DND-41 (cell line): ENCODE results near the gene S100A2.
"Not testable (repeated sequence)": the region's sequence is repeated elsewhere in the genome, so short reads cannot be mapped to it uniquely, and the experiment has no call there.

Experiments
- ATAC-seq: fragments of 200-7000 bp; cut with Tn5 transposase; 3 replicates; pipeline ENCODE4 v1.9.1; 2021; ENCODE audit warnings: low read depth; ENCODE audit not compliant: insufficient read depth
- DNase-seq: peaks from one replicate; pipeline ENCODE4 v3.0.0-alpha.2; 2020
- H2AFZ ChIP-seq: 2 replicates; pipeline ENCODE4 v1.6.0; 2012; ENCODE audit warnings: low read depth, low read length
- H3K27ac ChIP-seq: 2 replicates; pipeline ENCODE4 v1.5.1; 2012; ENCODE audit warnings: low read length, inconsistent platforms
- H3K27me3 ChIP-seq: fragments of 200-600 bp; sonication (generic); 2 replicates; pipeline ENCODE4 v1.6.0; 2012; ENCODE audit warnings: low read length, mild to moderate bottlenecking, inconsistent platforms; ENCODE audit not compliant: insufficient read depth, poor library complexity
- H3K36me3 ChIP-seq: 2 replicates; pipeline ENCODE4 v1.5.1; 2012; ENCODE audit warnings: low read length, inconsistent platforms; ENCODE audit not compliant: insufficient read depth
- H3K4me1 ChIP-seq: 2 replicates; pipeline ENCODE4 v1.5.1; 2012; ENCODE audit warnings: mild to moderate bottlenecking, low read length; ENCODE audit not compliant: insufficient read depth
- H3K4me2 ChIP-seq: 2 replicates; pipeline ENCODE4 v1.6.0; 2012; ENCODE audit warnings: mild to moderate bottlenecking, moderate library complexity, low read length, inconsistent platforms; ENCODE audit not compliant: insufficient read depth
- H3K4me3 ChIP-seq, 2 experiments: fragments of 200-600 bp in 1 of 2; shearing (Covaris generic) in 1 of 2; 2 replicates each; pipeline ENCODE4 v1.5.1; 2012 to 2016; ENCODE audit warnings: inconsistent platforms in 2 of 2, low read length in 2 of 2, mild to moderate bottlenecking in 2 of 2, low read depth in 1 of 2, moderate library complexity in 1 of 2
- H3K79me2 ChIP-seq: 2 replicates; pipeline ENCODE4 v1.6.0; 2012; ENCODE audit warnings: low read length, inconsistent platforms; ENCODE audit not compliant: insufficient read depth
- H3K9ac ChIP-seq: 2 replicates; pipeline ENCODE4 v1.6.0; 2012; ENCODE audit warnings: low read depth, mild to moderate bottlenecking, inconsistent platforms, low read length, moderate library complexity
- H3K9me3 ChIP-seq: 2 replicates; pipeline ENCODE4 v1.5.1; 2012; ENCODE audit warnings: low read length, moderate library complexity, mild to moderate bottlenecking, inconsistent platforms; ENCODE audit not compliant: insufficient read depth, severe bottlenecking
- H4K20me1 ChIP-seq: 2 replicates; pipeline ENCODE4 v1.6.0; 2012; ENCODE audit warnings: low read length; ENCODE audit not compliant: insufficient read depth
- EZH2 ChIP-seq: IDR thresholded peaks from 3 replicates; pipeline ENCODE4 v1.6.1; 2012; ENCODE audit warnings: borderline replicate concordance, low read depth, mild to moderate bottlenecking, moderate library complexity, low read length, inconsistent platforms; ENCODE audit not compliant: severe bottlenecking
- TF ChIP-seq, protein P1 (sequence below): IDR thresholded peaks from 2 replicates; pipeline ENCODE4 v1.5.1; 2012; ENCODE audit warnings: borderline replicate concordance, low read length, moderate library complexity, mild to moderate bottlenecking; ENCODE audit not compliant: poor library complexity, severe bottlenecking; ENCODE audit errors: extremely low read depth

The S100A2 gene

DNA sequence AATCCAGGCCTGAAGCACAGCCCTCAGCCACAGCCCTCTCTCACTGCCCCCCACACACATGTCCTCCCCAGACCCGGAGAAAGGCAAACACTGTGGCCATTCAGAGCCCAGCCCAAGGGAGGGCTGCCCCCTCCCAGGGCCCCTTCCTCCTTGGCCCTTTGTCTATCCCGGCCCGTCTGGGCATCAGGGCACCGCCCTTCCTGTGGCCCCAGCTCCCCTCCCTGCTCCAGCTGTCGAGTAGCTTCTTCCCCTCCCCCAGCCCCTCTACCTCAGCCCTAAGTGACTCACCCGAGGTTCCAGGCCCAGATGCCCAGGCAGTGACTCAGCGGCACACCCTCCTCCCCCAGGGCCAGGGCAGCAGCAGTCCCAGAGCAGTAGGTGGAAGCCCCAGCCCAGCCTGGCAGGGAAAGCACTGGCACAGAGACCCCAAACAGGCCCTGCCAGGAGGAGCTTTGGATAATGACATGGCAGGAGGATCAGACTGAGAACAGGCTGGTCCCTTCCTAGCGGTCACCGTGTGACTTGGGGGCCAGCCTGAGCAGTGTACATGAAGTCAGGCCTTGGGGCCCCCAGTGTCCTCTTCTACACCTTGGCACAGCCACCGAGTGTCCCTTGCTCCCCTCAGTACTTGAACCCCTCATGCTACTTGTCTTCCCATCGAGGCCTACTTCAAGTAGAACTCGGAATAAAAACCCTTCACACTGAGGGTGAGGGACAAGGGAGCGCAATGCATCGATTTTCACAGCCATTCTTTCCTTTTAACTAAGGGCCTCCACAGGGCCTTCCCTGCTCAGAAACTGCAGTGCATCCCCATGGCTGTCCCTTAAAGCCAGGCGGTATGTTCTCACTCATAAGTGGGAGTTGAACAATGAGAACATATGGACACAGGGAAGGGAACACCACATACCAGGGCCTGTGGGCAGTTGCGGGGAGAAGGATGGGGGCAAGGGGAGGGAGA, 1.0 kb upstream of the S100A2 start:
- no peaks in the 10 kb centered on the region for H3K79me2 ChIP-seq
- no peaks in the 10 kb centered on the region for H3K27me3 ChIP-seq
- H3K4me3 ChIP-seq, result no peak overlapping the region
- TF ChIP-seq EZH2, result no peak
- TF ChIP-seq, protein P1, sequence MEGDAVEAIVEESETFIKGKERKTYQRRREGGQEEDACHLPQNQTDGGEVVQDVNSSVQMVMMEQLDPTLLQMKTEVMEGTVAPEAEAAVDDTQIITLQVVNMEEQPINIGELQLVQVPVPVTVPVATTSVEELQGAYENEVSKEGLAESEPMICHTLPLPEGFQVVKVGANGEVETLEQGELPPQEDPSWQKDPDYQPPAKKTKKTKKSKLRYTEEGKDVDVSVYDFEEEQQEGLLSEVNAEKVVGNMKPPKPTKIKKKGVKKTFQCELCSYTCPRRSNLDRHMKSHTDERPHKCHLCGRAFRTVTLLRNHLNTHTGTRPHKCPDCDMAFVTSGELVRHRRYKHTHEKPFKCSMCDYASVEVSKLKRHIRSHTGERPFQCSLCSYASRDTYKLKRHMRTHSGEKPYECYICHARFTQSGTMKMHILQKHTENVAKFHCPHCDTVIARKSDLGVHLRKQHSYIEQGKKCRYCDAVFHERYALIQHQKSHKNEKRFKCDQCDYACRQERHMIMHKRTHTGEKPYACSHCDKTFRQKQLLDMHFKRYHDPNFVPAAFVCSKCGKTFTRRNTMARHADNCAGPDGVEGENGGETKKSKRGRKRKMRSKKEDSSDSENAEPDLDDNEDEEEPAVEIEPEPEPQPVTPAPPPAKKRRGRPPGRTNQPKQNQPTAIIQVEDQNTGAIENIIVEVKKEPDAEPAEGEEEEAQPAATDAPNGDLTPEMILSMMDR, result no peak
- peak; percentile 77 for DNase-seq
- H3K27ac ChIP-seq, result no peak overlapping the region; the same call in 1 of the 2 replicates
- H4K20me1 ChIP-seq, result no peaks in the 10 kb centered on the region
- no peaks in the 10 kb centered on the region for H3K36me3 ChIP-seq
- no peaks in the 10 kb centered on the region for H3K9me3 ChIP-seq
- H3K9ac ChIP-seq, result no peak overlapping the region
- H3K4me2 ChIP-seq, result no peak overlapping the region
- H2AFZ ChIP-seq, result no peak overlapping the region
- peak; percentile 86 for ATAC-seq
- peaks cover 14% of the 10 kb centered on the region for H3K4me1 ChIP-seq

DNA sequence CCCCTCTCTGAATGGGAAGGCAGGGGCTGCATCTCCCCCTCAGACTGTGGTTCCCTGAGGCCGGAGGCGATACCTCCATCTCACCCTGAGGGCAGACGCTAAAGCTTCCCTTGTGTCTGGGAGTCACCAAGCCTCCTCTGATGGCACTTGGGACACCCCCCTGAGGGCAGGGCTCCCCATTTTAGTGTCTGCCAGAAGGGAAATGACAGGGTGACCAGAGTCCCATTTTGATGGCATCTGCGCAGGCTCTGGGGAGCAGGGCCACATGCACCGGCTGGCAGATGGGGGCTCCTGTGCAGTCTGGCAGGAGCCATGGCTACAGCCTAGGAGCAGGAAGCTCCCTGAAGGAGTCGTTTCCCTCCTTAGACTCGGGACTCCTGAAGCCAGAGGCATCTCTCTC, 1.7 kb downstream of the S100A2 start:
- no peak overlapping the region for H3K4me2 ChIP-seq
- TF ChIP-seq EZH2, result no peak
- TF ChIP-seq, protein P1, result no peak
- no peak overlapping the region for H3K9ac ChIP-seq
- H3K27ac ChIP-seq, result no peak overlapping the region
- peaks cover 13% of the 10 kb centered on the region for H3K4me1 ChIP-seq
- ATAC-seq (no peak), DNase-seq (no peak)
- H3K9me3 ChIP-seq, result no peaks in the 10 kb centered on the region
- no peaks in the 10 kb centered on the region for H3K79me2 ChIP-seq
- no peaks in the 10 kb centered on the region for H3K27me3 ChIP-seq
- H4K20me1 ChIP-seq, result no peaks in the 10 kb centered on the region
- no peaks in the 10 kb centered on the region for H3K36me3 ChIP-seq
- H3K4me3 ChIP-seq, result no peak overlapping the region
- no peak overlapping the region for H2AFZ ChIP-seq

DNA sequence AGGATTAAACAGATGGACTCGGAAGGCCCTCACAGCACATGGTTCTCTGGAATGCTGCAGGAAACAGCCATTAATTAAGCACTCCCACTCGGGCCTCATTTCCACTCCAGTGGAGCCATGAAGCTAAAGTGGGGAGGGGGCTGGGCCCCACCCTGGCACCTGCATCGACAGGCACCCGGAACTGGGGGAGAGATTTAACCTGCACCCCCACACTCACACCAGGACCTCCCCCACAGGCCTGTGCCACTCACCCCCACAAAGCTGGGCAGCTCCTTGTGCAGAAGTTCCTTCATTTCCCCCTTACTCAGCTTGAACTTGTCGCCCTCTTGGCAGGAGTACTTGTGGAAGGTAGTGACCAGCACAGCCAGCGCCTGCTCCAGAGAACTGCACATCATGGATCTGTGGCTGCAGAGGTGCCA, 2.2 kb downstream of the S100A2 start:
- H3K9ac ChIP-seq, result no peak overlapping the region
- no peaks in the 10 kb centered on the region for H3K79me2 ChIP-seq
- TF ChIP-seq, protein P1, result no peak
- DNase-seq (no peak), ATAC-seq (no peak)
- no peaks in the 10 kb centered on the region for H3K36me3 ChIP-seq
- no peaks in the 10 kb centered on the region for H3K9me3 ChIP-seq
- H3K4me1 ChIP-seq, result peaks cover 8% of the 10 kb centered on the region
- H3K4me2 ChIP-seq, result no peak overlapping the region
- no peaks in the 10 kb centered on the region for H3K27me3 ChIP-seq
- no peak overlapping the region for H3K27ac ChIP-seq
- no peak overlapping the region for H2AFZ ChIP-seq
- H3K4me3 ChIP-seq, result no peak overlapping the region
- H4K20me1 ChIP-seq, result no peaks in the 10 kb centered on the region

DNA sequence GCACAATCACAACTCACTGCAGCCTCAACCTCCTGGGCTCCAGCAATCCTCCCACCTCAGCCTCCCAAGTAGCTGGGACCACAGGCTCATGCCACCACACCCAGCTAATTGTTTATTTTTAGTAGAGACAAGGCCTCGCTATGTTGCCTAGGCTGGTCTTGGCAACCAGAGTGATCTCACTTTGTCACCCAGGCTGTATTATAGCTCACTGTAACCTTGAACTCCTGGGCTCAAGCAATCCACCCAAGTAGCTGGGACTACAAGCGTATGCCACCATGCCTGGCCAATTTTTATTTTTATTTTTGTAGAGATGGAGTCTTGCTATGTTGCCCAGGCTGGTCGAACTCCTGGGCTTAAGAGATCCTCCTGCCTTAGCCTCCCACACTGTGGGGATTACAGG, 3.6 kb downstream of the S100A2 start:
- not testable (repeated sequence) for H3K27me3 ChIP-seq, H3K4me2 ChIP-seq, ATAC-seq, H3K4me3 ChIP-seq, H3K9ac ChIP-seq, H3K9me3 ChIP-seq, H4K20me1 ChIP-seq, DNase-seq, H3K79me2 ChIP-seq, H3K27ac ChIP-seq, H3K4me1 ChIP-seq, H2AFZ ChIP-seq, H3K36me3 ChIP-seq
